Neuronal stem cell (in vitro differentiated cells): Measurements from ENCODE around the gene NGEF.
A peak's percentile ranks its signal among the peaks of the same experiment; 100 is the strongest.

Experiments
- DNase-seq: peaks from one replicate; pipeline ENCODE4 v3.0.0-alpha.2; 2013; ENCODE audit warnings: low spot score
- H2AFZ ChIP-seq: one replicate; pipeline ENCODE4 v1.6.1; 2013; ENCODE audit warnings: mild to moderate bottlenecking, low read length, inconsistent platforms
- H2AK5ac ChIP-seq: 2 replicates; pipeline ENCODE4 v1.6.1; 2013; ENCODE audit warnings: low read depth, mild to moderate bottlenecking, inconsistent platforms, low read length, moderate library complexity, mixed read lengths
- H2BK120ac ChIP-seq: 2 replicates; pipeline ENCODE4 v1.6.1; 2013; ENCODE audit warnings: low read depth, mild to moderate bottlenecking, inconsistent platforms, low read length, moderate library complexity, mixed read lengths
- H2BK12ac ChIP-seq: one replicate; pipeline ENCODE4 v1.6.1; 2013; ENCODE audit warnings: low read length, inconsistent platforms
- H2BK15ac ChIP-seq: 2 replicates; pipeline ENCODE4 v1.6.1; 2013; ENCODE audit warnings: mild to moderate bottlenecking, low read length, inconsistent platforms, mixed read lengths
- H2BK5ac ChIP-seq: one replicate; pipeline ENCODE4 v1.6.1; 2013; ENCODE audit warnings: inconsistent platforms, mild to moderate bottlenecking, low read length, moderate library complexity
- H3K14ac ChIP-seq: one replicate; pipeline ENCODE4 v1.6.1; 2013; ENCODE audit warnings: low read length, inconsistent platforms
- H3K18ac ChIP-seq: 2 replicates; pipeline ENCODE4 v1.6.1; 2013; ENCODE audit warnings: low read length, inconsistent platforms
- H3K23ac ChIP-seq: 2 replicates; pipeline ENCODE4 v1.6.1; 2013; ENCODE audit warnings: low read depth, mild to moderate bottlenecking, mixed read lengths, low read length, inconsistent platforms; ENCODE audit not compliant: poor library complexity
- H3K27ac ChIP-seq: replicated peaks from 3 replicates; pipeline ENCODE4 v1.5.1; 2013; ENCODE audit warnings: low read length, inconsistent platforms
- H3K27me3 ChIP-seq, 3 experiments: 2 replicates each; pipeline ENCODE4 v1.6.1; 2013; ENCODE audit warnings: low read length in 3 of 3, mild to moderate bottlenecking in 2 of 3, inconsistent platforms in 1 of 3, low read depth in 1 of 3, mixed read lengths in 1 of 3, moderate library complexity in 1 of 3; ENCODE audit not compliant: control insufficient read depth in 3 of 3, insufficient read depth in 3 of 3
- H3K36me3 ChIP-seq, 2 donors: replicated peaks in 1 of 2; 2 replicates each; pipeline ENCODE4 v1.6.1; 2013; ENCODE audit warnings: low read length in 2 of 2; ENCODE audit not compliant: control insufficient read depth in 2 of 2, insufficient read depth in 2 of 2
- H3K4ac ChIP-seq: 2 replicates; pipeline ENCODE4 v1.6.1; 2013; ENCODE audit warnings: inconsistent platforms, mild to moderate bottlenecking, low read length, moderate library complexity
- H3K4me1 ChIP-seq, 2 donors: 1 replicate in 1 of 2; 2 replicates in 1 of 2; pipeline ENCODE4 v1.6.1; 2013; ENCODE audit warnings: low read length in 2 of 2, low read depth in 1 of 2; ENCODE audit not compliant: control insufficient read depth in 2 of 2, insufficient read depth in 1 of 2
- H3K4me2 ChIP-seq: one replicate; pipeline ENCODE4 v1.6.1; 2013; ENCODE audit warnings: mild to moderate bottlenecking, low read length, inconsistent platforms; ENCODE audit not compliant: insufficient read depth, poor library complexity, severe bottlenecking
- H3K4me3 ChIP-seq, 2 donors: 2 replicates each; pipeline ENCODE4 v1.5.1; 2013; ENCODE audit warnings: low read length in 2 of 2, mild to moderate bottlenecking in 2 of 2, inconsistent platforms in 1 of 2, moderate library complexity in 1 of 2
- H3K79me1 ChIP-seq: one replicate; pipeline ENCODE4 v1.6.1; 2013; ENCODE audit warnings: low read depth, mild to moderate bottlenecking, inconsistent platforms, low read length, moderate library complexity
- H3K9ac ChIP-seq: one replicate; pipeline ENCODE4 v1.6.1; 2013; ENCODE audit warnings: mild to moderate bottlenecking, low read depth, low read length, inconsistent platforms; ENCODE audit not compliant: poor library complexity
- H3K9me3 ChIP-seq, 2 donors: replicated peaks in 1 of 2; 2 replicates each; pipeline versions ENCODE3 to v1.6.1; 2013; ENCODE audit warnings: low read length in 2 of 2, mild to moderate bottlenecking in 2 of 2, inconsistent platforms in 1 of 2, low read depth in 1 of 2, mixed read lengths in 1 of 2, moderate library complexity in 1 of 2; ENCODE audit not compliant: control insufficient read depth in 2 of 2, insufficient read depth in 1 of 2
- H4K8ac ChIP-seq: one replicate; pipeline ENCODE4 v1.6.1; 2013; ENCODE audit warnings: low read depth, mild to moderate bottlenecking, inconsistent platforms, low read length, moderate library complexity
- H4K91ac ChIP-seq: one replicate; pipeline ENCODE4 v1.6.1; 2013; ENCODE audit warnings: low read length, low read depth, mild to moderate bottlenecking, inconsistent platforms; ENCODE audit not compliant: poor library complexity
- WGBS, 2 donors: extraction: QIAGEN DNeasy Blood & Tissue Kit; methylation state at CpG; one replicate each; pipeline ENCODE4 v1.1.7; 2013; ENCODE audit warnings: missing lambda C conversion rate in 2 of 2, mixed read lengths in 1 of 2; ENCODE audit not compliant: insufficient read length in 2 of 2, insufficient replicate concordance in 1 of 2; ENCODE audit errors: extremely low coverage in 2 of 2; 5-methylcytosine and 5-hydroxymethylcytosine counted together

The NGEF gene

DNA sequence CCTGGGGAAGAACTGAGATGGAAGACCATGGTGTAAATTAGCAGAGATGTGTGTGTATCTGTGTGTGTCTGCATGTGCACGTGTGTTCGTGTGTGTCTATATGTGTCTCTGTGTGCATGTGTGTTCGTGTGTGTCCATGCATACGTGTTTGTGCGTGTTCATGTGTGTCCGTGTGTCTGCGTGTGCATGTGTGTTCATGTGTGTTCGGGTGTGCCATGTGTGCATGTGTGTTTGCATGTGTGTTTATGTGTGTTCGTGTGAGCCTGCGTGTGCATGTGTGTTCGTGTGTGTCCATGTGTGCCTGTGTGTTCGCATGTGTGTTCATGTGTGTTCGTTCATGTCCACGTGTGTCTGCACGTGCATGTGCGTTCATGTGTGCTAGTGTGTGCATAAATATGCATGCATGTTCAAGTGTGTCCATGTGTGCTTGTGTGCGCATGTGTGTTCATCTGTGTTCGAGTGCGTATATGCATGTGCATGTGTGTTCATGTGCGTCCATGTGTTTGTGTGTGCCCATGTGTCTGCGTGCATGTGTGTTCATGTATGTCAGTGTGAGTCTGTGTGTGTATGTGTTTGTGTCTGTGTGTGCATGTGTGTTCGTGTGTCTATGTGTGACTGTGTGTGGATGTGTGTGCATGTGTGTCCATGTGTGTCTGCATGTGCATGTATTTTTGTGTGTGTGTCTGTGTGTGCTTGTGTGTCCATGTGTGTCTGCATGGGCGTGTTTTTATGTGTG lies 22.5 kb upstream of the NGEF start:
- DNase-seq, result no peak
- peaks cover 3% of the 10 kb centered on the region for H3K79me1 ChIP-seq
- H3K9me3 ChIP-seq, result peaks cover 0 to 8% of the 10 kb centered on the region in 2 donors

DNA sequence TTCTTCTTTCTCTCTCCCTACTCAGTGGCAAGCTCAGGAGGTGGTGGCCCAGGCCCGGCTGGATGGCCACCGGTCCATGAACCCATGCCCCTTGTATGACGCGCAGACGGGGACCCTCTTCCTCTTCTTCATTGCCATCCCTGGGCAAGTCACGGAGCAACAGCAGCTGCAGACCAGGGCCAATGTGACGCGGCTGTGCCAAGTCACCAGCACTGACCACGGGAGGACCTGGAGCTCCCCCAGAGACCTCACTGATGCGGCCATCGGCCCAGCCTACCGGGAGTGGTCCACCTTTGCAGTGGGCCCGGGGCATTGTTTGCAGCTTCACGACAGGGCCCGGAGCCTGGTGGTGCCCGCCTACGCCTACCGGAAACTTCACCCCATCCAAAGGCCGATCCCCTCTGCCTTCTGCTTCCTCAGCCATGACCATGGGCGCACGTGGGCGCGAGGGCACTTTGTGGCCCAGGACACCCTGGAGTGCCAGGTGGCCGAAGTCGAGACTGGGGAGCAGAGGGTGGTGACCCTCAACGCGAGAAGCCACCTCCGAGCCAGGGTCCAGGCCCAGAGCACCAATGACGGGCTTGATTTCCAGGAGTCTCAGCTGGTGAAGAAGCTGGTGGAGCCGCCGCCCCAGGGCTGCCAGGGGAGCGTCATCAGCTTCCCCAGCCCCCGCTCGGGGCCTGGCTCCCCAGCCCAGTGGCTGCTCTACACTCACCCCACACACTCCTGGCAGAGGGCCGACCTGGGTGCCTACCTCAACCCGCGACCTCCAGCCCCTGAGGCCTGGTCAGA lies 21.2 kb upstream of the NGEF start:
- no peak overlapping the region for H2AFZ ChIP-seq
- H3K14ac ChIP-seq, result no peak overlapping the region

More for the DNA sequence above, 22.5 kb upstream of the NGEF start:
- Histone ChIP-seq H3K4me2 (no peak overlapping the region), H3K4me1 (peaks cover 0 to 3% of the 10 kb centered on the region in 2 donors), H2BK15ac (no peak overlapping the region), H3K18ac (no peak overlapping the region), H2BK12ac (no peak overlapping the region), H2BK5ac (no peak overlapping the region), H2BK120ac (no peak overlapping the region), H3K4ac (no peak overlapping the region), H3K14ac (no peak overlapping the region), H3K27ac (no peak overlapping the region), H3K36me3 (no peaks in the 10 kb centered on the region), H4K8ac (no peak overlapping the region), H4K91ac (no peak overlapping the region), H2AFZ (no peak overlapping the region), H3K4me3 (peak overlapping the region in 1 of 2 donors; percentile 56), H3K27me3 (peaks cover 0 to 8% (median 0%) of the 10 kb centered on the region in 3 experiments), H2AK5ac (no peak overlapping the region), H3K23ac (peak overlapping the region; percentile 3), H3K9ac (no peak overlapping the region)
- WGBS, 2 donors, result no CpG with 5 or more reads among the region's 23 CpGs

DNA sequence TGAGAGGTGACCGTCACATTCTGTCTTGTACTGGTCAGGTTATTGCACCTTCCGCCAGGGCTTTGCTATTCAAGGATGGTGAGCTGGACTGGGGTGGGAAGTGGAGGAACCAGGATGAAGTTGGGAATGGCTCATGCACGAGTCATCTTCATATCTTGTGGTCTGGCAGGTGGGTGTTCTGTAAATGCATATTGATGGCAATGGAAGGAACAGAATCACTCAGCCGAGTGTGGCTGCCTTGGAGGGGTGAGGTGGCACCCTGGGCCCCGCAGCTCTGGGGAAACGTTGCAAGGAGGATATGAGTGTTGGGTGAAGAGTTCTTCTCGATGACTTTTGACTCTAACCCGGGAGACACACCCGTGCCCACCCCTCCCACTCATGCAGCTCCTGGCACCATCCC lies 20.6 kb upstream of the NGEF start:
- Histone ChIP-seq H2AFZ (no peak overlapping the region), H2BK15ac (peak overlapping the region; percentile 50), H3K27me3 (peaks cover 0 to 8% (median 0%) of the 10 kb centered on the region in 3 experiments), H3K9me3 (peaks cover 0 to 8% of the 10 kb centered on the region in 2 donors), H2BK5ac (no peak overlapping the region), H3K18ac (peak overlapping the region; percentile 62), H3K4ac (no peak overlapping the region), H3K79me1 (peaks cover 3% of the 10 kb centered on the region), H3K27ac (no peak overlapping the region), H3K4me2 (no peak overlapping the region), H2BK12ac (no peak overlapping the region), H3K14ac (no peak overlapping the region), H3K4me3 (no peak overlapping the region), H3K36me3 (no peaks in the 10 kb centered on the region), H4K8ac (no peak overlapping the region), H3K23ac (no peak overlapping the region), H2BK120ac (no peak overlapping the region), H4K91ac (no peak overlapping the region), H2AK5ac (no peak overlapping the region), H3K4me1 (peaks cover 0 to 3% of the 10 kb centered on the region in 2 donors), H3K9ac (no peak overlapping the region)
- no CpG with 5 or more reads among the region's 9 CpGs for WGBS, 2 donors
- DNase-seq, result no peak

More for the DNA sequence above, 21.2 kb upstream of the NGEF start:
- Histone ChIP-seq H2AK5ac (peak overlapping the region; percentile 50), H3K27me3 (peaks cover 0 to 8% (median 0%) of the 10 kb centered on the region in 3 experiments), H3K79me1 (peaks cover 3% of the 10 kb centered on the region), H3K4me3 (no peak overlapping the region), H3K9me3 (peaks cover 0 to 8% of the 10 kb centered on the region in 2 donors), H3K36me3 (no peaks in the 10 kb centered on the region), H4K8ac (no peak overlapping the region), H3K4me1 (peaks cover 0 to 3% of the 10 kb centered on the region in 2 donors), H2BK5ac (peak overlapping the region; percentile 76), H2BK15ac (peak overlapping the region; percentile 50), H3K23ac (peak overlapping the region; percentile 69), H3K27ac (no peak overlapping the region), H2BK120ac (no peak overlapping the region), H3K4ac (no peak overlapping the region), H3K9ac (no peak overlapping the region), H4K91ac (no peak overlapping the region), H2BK12ac (no peak overlapping the region), H3K4me2 (no peak overlapping the region), H3K18ac (peak overlapping the region; percentile 62)
- no peak for DNase-seq
- no CpG with 5 or more reads among the region's 37 CpGs for WGBS, 2 donors
